ENCODE data around the gene FUOM.

Gene FUOM

GRCh38 chr10:133366751-133367150 lies 8.9 kb upstream of the FUOM start:
- no peak for DNase-seq (ENCODE audit: low read depth)

GRCh38 chr10:133366130-133366478 lies 8.3 kb upstream of the FUOM start:
- no peak for DNase-seq (ENCODE audit: low read depth)

GRCh38 chr10:133365461-133366129 lies 7.8 kb upstream of the FUOM start:
- DNase-seq (ENCODE audit: low read depth), result no peak

- no peak for DNase-seq (ENCODE audit: low read depth)
These were observed 7.0 kb upstream of the FUOM start for GRCh38 chr10:133364645-133365431.

GRCh38 chr10:133362846-133363245 lies 5.0 kb upstream of the FUOM start:
- no peak for DNase-seq (ENCODE audit: low read depth)

GRCh38 chr10:133361773-133362441 lies 4.1 kb upstream of the FUOM start:
- DNase-seq (ENCODE audit: low read depth), result no peak

- no peak for DNase-seq (ENCODE audit: low read depth)
These were observed 3.4 kb upstream of the FUOM start for GRCh38 chr10:133361227-133361626.

- no peak for DNase-seq (ENCODE audit: low read depth)
These were observed 2.3 kb upstream of the FUOM start for GRCh38 chr10:133359972-133360610.

- no peak for DNase-seq (ENCODE audit: low read depth)
These were observed 1.7 kb upstream of the FUOM start for GRCh38 chr10:133359554-133359971.

- DNase-seq (ENCODE audit: low read depth), result no peak
These were observed 1.1 kb upstream of the FUOM start for GRCh38 chr10:133358925-133359310.

GRCh38 chr10:133358162-133358924 lies 524 bp upstream of the FUOM start:
- no peak for DNase-seq (ENCODE audit: low read depth)

GRCh38 chr10:133356549-133357284 lies 1.1 kb downstream of the FUOM start:
- no peak for DNase-seq (ENCODE audit: low read depth)

- DNase-seq (ENCODE audit: low read depth), result no peak
These were observed 1.8 kb downstream of the FUOM start for GRCh38 chr10:133355991-133356390.

GRCh38 chr10:133355266-133355665 lies 2.6 kb downstream of the FUOM start:
- no peak for DNase-seq (ENCODE audit: low read depth)

GRCh38 chr10:133354672-133355240 lies 3.1 kb downstream of the FUOM start:
- no peak for DNase-seq (ENCODE audit: low read depth)

- no peak for DNase-seq (ENCODE audit: low read depth)
These were observed 3.7 kb downstream of the FUOM start for GRCh38 chr10:133353988-133354605.

- no peak for DNase-seq (ENCODE audit: low read depth)
These were observed 4.4 kb downstream of the FUOM start for GRCh38 chr10:133353202-133353959.

- no peak for DNase-seq (ENCODE audit: low read depth)
These were observed 6.2 kb downstream of the FUOM start for GRCh38 chr10:133351408-133352318.

- no peak for DNase-seq (ENCODE audit: low read depth)
These were observed 6.9 kb downstream of the FUOM start for GRCh38 chr10:133350950-133351329.

Data from stimulated activated CD8-positive, alpha-beta memory T cell treated with anti-CD3 and anti-CD28 coated beads, Interleukin-15, amount 100 ng/mL, for 1 hour (primary cell).